Peyer's patch (tissue), 4 donors: ENCODE measurements around the gene MZT2B.
"Not testable (repeated sequence)": the region's sequence is repeated elsewhere in the genome, so short reads cannot be mapped to it uniquely, and the experiment has no call there.

Experiments
- CTCF ChIP-seq, 6 experiments: fragments of 450-650 bp in 4 of 6; fragments of 200-600 bp in 2 of 6; sonication (generic) in 1 of 6; IDR thresholded peaks; one replicate each; pipeline ENCODE4 v1.5.1; 2017 to 2019; ENCODE audit warnings: antibody characterized with exemption in 6 of 6, mild to moderate bottlenecking in 3 of 6, moderate library complexity in 1 of 6
- POLR2A ChIP-seq, 2 donors: fragments of 450-650 bp; IDR thresholded peaks; one replicate each; pipeline ENCODE4 v1.5.1; 2017; ENCODE audit warnings: antibody characterized with exemption in 2 of 2, mild to moderate bottlenecking in 2 of 2, moderate library complexity in 2 of 2

- not testable (repeated sequence) for TF ChIP-seq POLR2A, CTCF (IDR thresholded peaks at IDR 0.05)
These were observed 37.1 kb upstream of the MZT2B start, which contains the start of gene CCDC74B for GRCh38 chr2:130145006-130145414.
